H9 (cell line): ENCODE results near the gene MOGAT2. TPM values are rescaled to one million over a fixed set of nuclear protein-coding genes. Genes with fewer than 3 reads are reported as not detected.

Source experiments
- DNase-seq: peaks from one replicate; pipeline ENCODE4 v3.0.0-alpha.2; 2017
- H2AFZ ChIP-seq: one replicate; pipeline ENCODE4 v1.6.1; 2013; ENCODE audit warnings: mild to moderate bottlenecking, low read length, control low read depth, moderate library complexity
- H2AK5ac ChIP-seq: 2 replicates; pipeline ENCODE4 v1.6.1; 2013; ENCODE audit warnings: low read length, control low read depth, mixed read lengths; ENCODE audit not compliant: insufficient read length
- H2BK120ac ChIP-seq: one replicate; pipeline ENCODE4 v1.6.1; 2013; ENCODE audit warnings: low read depth, mild to moderate bottlenecking, low read length, control low read depth, inconsistent platforms; ENCODE audit not compliant: poor library complexity, severe bottlenecking
- H2BK12ac ChIP-seq: 2 replicates; pipeline ENCODE4 v1.6.1; 2013; ENCODE audit warnings: low read length, control low read depth, mixed read lengths, low read depth; ENCODE audit not compliant: insufficient read length
- H2BK15ac ChIP-seq: 2 replicates; pipeline ENCODE4 v1.6.1; 2013; ENCODE audit warnings: low read depth, low read length, control low read depth
- H2BK20ac ChIP-seq: one replicate; pipeline ENCODE4 v1.6.1; 2013; ENCODE audit warnings: low read depth, mild to moderate bottlenecking, low read length, control low read depth, inconsistent platforms; ENCODE audit not compliant: poor library complexity, severe bottlenecking
- H2BK5ac ChIP-seq: 2 replicates; pipeline ENCODE4 v1.6.1; 2013; ENCODE audit warnings: low read length, control low read depth, mixed read lengths; ENCODE audit not compliant: insufficient read length
- H3K14ac ChIP-seq: 2 replicates; pipeline ENCODE4 v1.6.1; 2013; ENCODE audit warnings: low read length, control low read depth; ENCODE audit not compliant: insufficient read depth
- H3K18ac ChIP-seq: 2 replicates; pipeline ENCODE4 v1.6.1; 2013; ENCODE audit warnings: low read depth, mild to moderate bottlenecking, mixed read lengths, low read length, control low read depth; ENCODE audit not compliant: insufficient read length
- H3K23ac ChIP-seq: 2 replicates; pipeline ENCODE4 v1.6.1; 2013; ENCODE audit warnings: low read length, control low read depth, mixed read lengths, low read depth; ENCODE audit not compliant: insufficient read length
- H3K23me2 ChIP-seq: 2 replicates; pipeline ENCODE4 v1.6.1; 2013; ENCODE audit warnings: low read depth, mild to moderate bottlenecking, mixed read lengths, low read length, control low read depth; ENCODE audit not compliant: insufficient read length, poor library complexity, severe bottlenecking
- H3K27ac ChIP-seq: 2 replicates; pipeline ENCODE4 v1.5.1; 2013; ENCODE audit warnings: low read length, control low read depth, mixed read lengths, low read depth; ENCODE audit not compliant: insufficient read length
- H3K27me3 ChIP-seq: 2 replicates; pipeline ENCODE4 v1.6.1; 2013; ENCODE audit warnings: low read length, control low read depth, inconsistent platforms; ENCODE audit not compliant: insufficient read depth
- H3K4ac ChIP-seq: 2 replicates; pipeline ENCODE4 v1.6.1; 2013; ENCODE audit warnings: low read depth, mild to moderate bottlenecking, control low read depth, inconsistent platforms, low read length, moderate library complexity
- H3K4me1 ChIP-seq: 2 replicates; pipeline ENCODE4 v1.6.1; 2013; ENCODE audit warnings: low read length, control low read depth, inconsistent platforms; ENCODE audit not compliant: insufficient read depth
- H3K4me2 ChIP-seq: 2 replicates; pipeline ENCODE4 v1.6.1; 2013; ENCODE audit warnings: low read length, control low read depth, mixed read lengths; ENCODE audit not compliant: insufficient read length, insufficient read depth
- H3K56ac ChIP-seq: 2 replicates; pipeline ENCODE4 v1.6.1; 2013; ENCODE audit warnings: low read depth, mild to moderate bottlenecking, mixed read lengths, low read length, control low read depth; ENCODE audit not compliant: insufficient read length
- H3K79me1 ChIP-seq: 2 replicates; pipeline ENCODE4 v1.6.1; 2013; ENCODE audit warnings: low read depth, mild to moderate bottlenecking, moderate library complexity, low read length, control low read depth, inconsistent platforms; ENCODE audit not compliant: insufficient read depth, poor library complexity, severe bottlenecking
- H3K79me2 ChIP-seq: 2 replicates; pipeline ENCODE4 v1.6.1; 2013; ENCODE audit warnings: low read length, control low read depth, inconsistent platforms; ENCODE audit not compliant: insufficient read depth
- H3K9ac ChIP-seq: 2 replicates; pipeline ENCODE4 v1.6.1; 2013; ENCODE audit warnings: low read length, control low read depth, mixed read lengths; ENCODE audit not compliant: insufficient read length; ENCODE audit errors: extremely low read depth
- H3K9me3 ChIP-seq: one replicate; pipeline ENCODE4 v1.6.1; 2013; ENCODE audit warnings: low read depth, low read length, inconsistent platforms; ENCODE audit not compliant: control insufficient read depth
- H3T11ph ChIP-seq: one replicate; pipeline ENCODE4 v1.6.1; 2013; ENCODE audit warnings: mild to moderate bottlenecking, low read length, control low read depth, inconsistent platforms
- H4K20me1 ChIP-seq: one replicate; pipeline ENCODE4 v1.6.1; 2013; ENCODE audit not compliant: control insufficient read depth, insufficient read length, insufficient read depth
- H4K5ac ChIP-seq: 2 replicates; pipeline ENCODE4 v1.6.1; 2013; ENCODE audit warnings: low read depth, mild to moderate bottlenecking, mixed read lengths, low read length, control low read depth; ENCODE audit not compliant: insufficient read length
- H4K8ac ChIP-seq: replicated peaks from 2 replicates; pipeline ENCODE4 v1.6.1; 2013; ENCODE audit warnings: low read length, control low read depth, mixed read lengths, low read depth; ENCODE audit not compliant: insufficient read length
- H4K91ac ChIP-seq: 2 replicates; pipeline ENCODE4 v1.6.1; 2013; ENCODE audit warnings: low read depth, mild to moderate bottlenecking, moderate library complexity, mixed read lengths, low read length, control low read depth; ENCODE audit not compliant: insufficient read length
- H3K27ac Mint-ChIP-seq, 3 experiments: 2 replicates in 2 of 3; 3 replicates in 1 of 3; pipeline ENCODE4 v1.8.0; 2020 to 2021; ENCODE audit warnings: mixed read lengths in 3 of 3, mild to moderate bottlenecking in 1 of 3, moderate library complexity in 1 of 3
- H3K27me3 Mint-ChIP-seq: 2 replicates; pipeline ENCODE4 v1.8.0; 2021; ENCODE audit warnings: low read depth, mild to moderate bottlenecking, moderate library complexity, mixed read lengths
- H3K36me3 Mint-ChIP-seq, 3 experiments: 2 replicates in 2 of 3; 3 replicates in 1 of 3; pipeline ENCODE4 v1.8.0; 2020 to 2021; ENCODE audit warnings: low read depth in 3 of 3, mixed read lengths in 3 of 3; ENCODE audit not compliant: insufficient read depth in 1 of 3
- H3K4me1 Mint-ChIP-seq, 2 experiments: 2 replicates each; pipeline ENCODE4 v1.8.0; 2020; ENCODE audit warnings: mixed read lengths in 2 of 2
- H3K4me3 Mint-ChIP-seq, 2 experiments: 2 replicates in 1 of 2; 3 replicates in 1 of 2; pipeline ENCODE4 v1.8.0; 2020 to 2021; ENCODE audit warnings: mild to moderate bottlenecking in 2 of 2, mixed read lengths in 2 of 2, moderate library complexity in 1 of 2
- H3K9me3 Mint-ChIP-seq, 2 experiments: 2 replicates in 1 of 2; 3 replicates in 1 of 2; pipeline ENCODE4 v1.8.0; 2020; ENCODE audit warnings: mild to moderate bottlenecking in 2 of 2, mixed read lengths in 2 of 2, moderate library complexity in 1 of 2
- WGBS: extraction: QIAGEN DNeasy Blood & Tissue Kit; methylation state at CpG from one replicate; pipeline ENCODE4 v1.1.7; 2013; ENCODE audit warnings: missing lambda C conversion rate, low lambda C conversion rate, mixed read lengths; ENCODE audit not compliant: insufficient read length; ENCODE audit errors: extremely low coverage; 5-methylcytosine and 5-hydroxymethylcytosine counted together
- total RNA-seq: library from RNA; stranded (reverse); gene quantifications from 2 replicates; pipeline ENCODE4 v1.2.1, GENCODE V29; 2021
- TF ChIP-seq, protein P1 (sequence below): fragments of 200-600 bp; sonication (generic); conservative IDR thresholded peaks from 3 replicates; pipeline ENCODE4 v1.8.0; 2021; ENCODE audit warnings: antibody characterized with exemption, mild to moderate bottlenecking

Gene MOGAT2
- total RNA-seq, 1 experiment from 2014 or later, result not detected

DNA sequence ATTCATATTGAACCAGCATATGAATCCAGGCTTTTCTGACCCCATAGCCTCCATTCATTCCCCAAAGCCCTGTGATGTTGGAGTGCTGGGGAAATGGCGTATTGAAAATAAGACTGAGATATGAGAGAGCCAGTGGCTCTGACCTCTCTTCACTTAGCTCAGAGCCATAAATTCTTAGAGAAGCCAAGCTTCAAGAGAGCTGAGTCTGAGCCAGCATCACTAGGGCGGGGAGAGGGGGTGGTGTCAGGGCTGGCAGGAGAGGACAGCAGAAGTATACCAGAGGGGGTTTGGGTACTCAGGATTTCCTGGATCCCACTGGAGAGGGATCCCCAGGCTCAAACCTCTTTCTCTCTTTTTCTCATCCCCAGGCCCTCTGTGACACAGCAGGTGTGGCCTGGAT lies 16.7 kb upstream of the MOGAT2 start:
- TF ChIP-seq, protein P1, sequence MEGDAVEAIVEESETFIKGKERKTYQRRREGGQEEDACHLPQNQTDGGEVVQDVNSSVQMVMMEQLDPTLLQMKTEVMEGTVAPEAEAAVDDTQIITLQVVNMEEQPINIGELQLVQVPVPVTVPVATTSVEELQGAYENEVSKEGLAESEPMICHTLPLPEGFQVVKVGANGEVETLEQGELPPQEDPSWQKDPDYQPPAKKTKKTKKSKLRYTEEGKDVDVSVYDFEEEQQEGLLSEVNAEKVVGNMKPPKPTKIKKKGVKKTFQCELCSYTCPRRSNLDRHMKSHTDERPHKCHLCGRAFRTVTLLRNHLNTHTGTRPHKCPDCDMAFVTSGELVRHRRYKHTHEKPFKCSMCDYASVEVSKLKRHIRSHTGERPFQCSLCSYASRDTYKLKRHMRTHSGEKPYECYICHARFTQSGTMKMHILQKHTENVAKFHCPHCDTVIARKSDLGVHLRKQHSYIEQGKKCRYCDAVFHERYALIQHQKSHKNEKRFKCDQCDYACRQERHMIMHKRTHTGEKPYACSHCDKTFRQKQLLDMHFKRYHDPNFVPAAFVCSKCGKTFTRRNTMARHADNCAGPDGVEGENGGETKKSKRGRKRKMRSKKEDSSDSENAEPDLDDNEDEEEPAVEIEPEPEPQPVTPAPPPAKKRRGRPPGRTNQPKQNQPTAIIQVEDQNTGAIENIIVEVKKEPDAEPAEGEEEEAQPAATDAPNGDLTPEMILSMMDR, result no peak
- Histone ChIP-seq H4K5ac (no peak overlapping the region), H2AFZ (no peak overlapping the region), H3T11ph (no peak overlapping the region), H2BK5ac (no peak overlapping the region), H3K27ac (no peak overlapping the region), H4K8ac (no peak overlapping the region), H3K14ac (no peak overlapping the region), H3K18ac (no peak overlapping the region), H3K23me2 (no peaks in the 10 kb centered on the region), H3K9ac (no peak overlapping the region), H3K9me3 (no peaks in the 10 kb centered on the region), H2AK5ac (no peak overlapping the region), H2BK15ac (no peak overlapping the region), H3K23ac (no peak overlapping the region), H3K4me1 (no peaks in the 10 kb centered on the region), H2BK12ac (no peak overlapping the region), H2BK20ac (no peak overlapping the region), H3K4ac (no peak overlapping the region), H3K79me1 (no peaks in the 10 kb centered on the region), H3K4me2 (no peak overlapping the region), H4K20me1 (no peaks in the 10 kb centered on the region), H3K27me3 (no peaks in the 10 kb centered on the region), H3K56ac (no peak overlapping the region), H3K79me2 (no peaks in the 10 kb centered on the region), H4K91ac (no peak overlapping the region), H2BK120ac (no peak overlapping the region)
- no peaks in the 10 kb centered on the region for H3K9me3 Mint-ChIP-seq
- no peak overlapping the region for H3K4me3 Mint-ChIP-seq
- H3K4me1 Mint-ChIP-seq, result peaks cover 3 to 6% of the 10 kb centered on the region in 2 experiments; a peak in 3 of 4 replicates
- peaks cover 41% of the 10 kb centered on the region for H3K27me3 Mint-ChIP-seq
- H3K27ac Mint-ChIP-seq, result no peak overlapping the region
- no peaks in the 10 kb centered on the region for H3K36me3 Mint-ChIP-seq
- DNase-seq, result no peak
- no CpG with 5 or more reads among the region's 2 CpGs for WGBS
